Fibroblast of the conjunctiva (primary cell): ENCODE data around the gene FRMD4A.

Source experiments
- DNase-seq: peaks from one replicate; pipeline ENCODE4 v3.0.0-alpha.2; 2010; ENCODE audit warnings: low read depth

Gene FRMD4A

GRCh38 chr10:14016011-14016536 lies 314.6 kb downstream of the FRMD4A start:
- DNase-seq: no peak

- DNase-seq: no peak
Measured at GRCh38 chr10:14014423-14014822, 316.3 kb downstream of the FRMD4A start.

DNA sequence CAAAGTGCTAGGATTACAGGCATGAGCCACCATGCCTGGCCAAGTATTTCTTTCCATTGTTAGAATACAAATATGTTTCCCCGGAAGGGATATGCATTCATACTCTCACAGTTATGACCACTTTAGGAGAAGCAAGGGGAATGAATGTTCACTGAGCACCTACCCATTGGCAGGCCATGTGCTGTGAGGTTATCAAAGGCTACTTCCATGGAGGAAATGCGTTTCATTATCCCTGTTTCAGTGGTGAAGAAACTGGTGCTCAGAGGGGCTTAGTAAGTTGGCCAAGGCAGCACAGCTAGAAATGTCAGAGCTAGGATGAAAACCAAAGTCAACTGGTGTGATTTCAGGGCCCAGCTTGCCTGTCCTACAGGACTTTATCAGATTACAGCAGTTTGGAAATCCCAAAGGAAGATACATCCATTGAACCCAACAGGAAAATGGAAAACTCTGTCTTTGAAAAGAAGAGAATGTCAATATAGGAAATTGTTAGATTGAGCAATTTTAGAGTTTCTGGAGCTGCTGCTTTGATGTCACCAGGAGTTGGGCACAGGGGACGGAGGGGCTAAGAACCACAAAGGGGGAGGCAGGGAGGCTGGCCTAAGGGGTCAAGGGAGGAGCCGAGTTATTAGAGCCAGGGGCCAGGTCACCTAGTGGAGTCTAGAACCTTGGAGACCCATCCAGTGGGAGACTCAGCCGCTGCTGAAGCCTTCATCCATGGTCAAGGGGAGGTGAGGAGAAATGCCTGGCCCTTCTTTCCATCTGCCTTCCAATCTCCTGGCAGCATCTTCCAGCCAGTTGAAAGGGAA lies 319.8 kb downstream of the FRMD4A start:
- DNase-seq: no peak

GRCh38 chr10:14010101-14010558 lies 320.6 kb downstream of the FRMD4A start:
- DNase-seq: peak; percentile 49

- DNase-seq: no peak
Measured at GRCh38 chr10:14009371-14010100, 321.2 kb downstream of the FRMD4A start.

DNA sequence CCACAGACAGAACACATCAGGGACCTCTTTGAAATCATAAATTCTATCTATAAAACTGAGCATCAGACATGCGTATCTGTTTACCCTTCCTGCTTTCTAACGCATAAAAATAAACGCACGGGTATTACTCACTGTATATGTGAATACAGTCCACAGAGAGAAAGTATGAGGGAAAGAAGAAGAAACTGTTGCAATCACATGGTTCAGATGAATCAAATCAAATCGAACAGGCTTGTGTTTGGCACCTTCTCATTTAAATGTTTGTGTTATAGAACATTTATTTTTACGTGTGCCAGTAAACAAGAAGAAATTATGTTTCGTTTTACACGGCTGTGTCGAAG lies 322.0 kb downstream of the FRMD4A start:
- no peak for DNase-seq

- DNase-seq: no peak
Measured at GRCh38 chr10:14004536-14004935, 326.2 kb downstream of the FRMD4A start.

GRCh38 chr10:14003517-14004184 lies 327.1 kb downstream of the FRMD4A start:
- no peak for DNase-seq

DNA sequence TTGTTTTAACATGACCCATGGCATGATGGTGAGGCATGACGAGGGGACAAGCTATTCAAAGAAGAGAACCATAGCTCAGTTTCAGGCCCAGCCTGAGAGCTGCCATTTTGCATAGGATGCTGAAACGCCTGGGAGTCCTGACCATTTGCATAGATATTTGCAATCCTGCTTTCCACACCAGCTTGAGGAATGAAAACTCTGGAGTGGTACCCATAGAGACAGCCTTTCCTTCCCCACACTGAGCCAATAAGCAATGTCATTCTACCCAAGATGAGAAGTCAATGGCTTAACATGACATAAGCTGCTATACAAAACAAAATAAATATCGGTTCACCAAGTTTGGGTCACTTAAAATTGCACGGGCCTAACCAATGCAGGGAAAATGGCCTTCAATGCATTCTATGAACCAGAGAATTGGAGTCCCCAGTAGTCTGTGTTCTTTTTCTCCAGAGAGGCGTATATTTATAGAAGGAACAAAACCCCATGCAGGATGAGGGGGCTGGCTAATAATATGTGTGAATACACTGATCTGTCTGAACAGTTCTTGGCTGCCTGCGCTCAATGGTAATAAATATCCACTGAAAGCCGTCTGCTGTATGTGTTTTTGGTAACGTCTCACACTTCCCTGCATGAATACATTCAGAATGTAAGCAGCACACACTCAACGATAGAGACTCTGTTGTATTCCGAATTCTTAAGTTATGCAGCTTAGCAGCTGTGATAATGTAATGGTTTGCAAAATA lies 329.3 kb downstream of the FRMD4A start:
- DNase-seq: no peak

GRCh38 chr10:13998163-13998835 lies 332.4 kb downstream of the FRMD4A start:
- no peak for DNase-seq

DNA sequence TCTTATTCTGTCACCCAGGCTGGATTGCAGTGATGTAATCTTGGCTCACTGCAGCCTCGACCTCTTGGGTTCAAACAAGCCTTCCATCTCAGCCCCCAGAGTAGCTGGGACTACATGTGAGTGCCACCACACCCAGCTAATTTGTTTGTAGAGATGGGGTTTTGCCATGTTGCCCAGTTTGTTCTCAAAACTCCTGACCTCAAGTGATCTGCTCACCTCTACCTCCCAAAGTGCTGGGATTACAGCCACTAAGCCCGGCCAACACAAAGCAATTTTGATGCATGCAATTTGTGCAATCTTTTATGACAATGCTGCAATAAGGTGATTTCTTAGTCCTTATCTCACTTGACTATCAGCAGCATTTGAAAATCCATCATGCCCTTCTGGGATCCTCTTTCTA lies 333.1 kb downstream of the FRMD4A start:
- DNase-seq: no peak

DNA sequence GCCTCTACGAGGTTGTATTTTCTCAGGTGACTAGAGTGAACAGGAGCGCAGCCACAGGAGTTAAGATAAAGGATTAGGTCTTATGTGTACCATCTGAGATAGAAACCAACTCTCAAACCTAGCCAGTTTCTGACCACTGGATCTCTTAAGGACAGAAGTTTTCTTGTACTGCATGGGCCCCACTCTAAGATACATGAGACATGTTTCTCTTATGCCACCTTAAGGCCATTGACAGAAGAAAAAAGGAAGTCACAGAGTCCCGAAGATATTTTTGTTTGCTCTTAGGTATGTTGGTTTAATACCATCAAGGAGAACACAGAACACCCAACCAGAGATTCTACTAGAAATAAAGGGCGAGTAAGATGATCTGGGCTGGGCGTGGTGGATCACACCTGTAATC lies 335.8 kb downstream of the FRMD4A start:
- no peak for DNase-seq

GRCh38 chr10:13993673-13994089 lies 337.0 kb downstream of the FRMD4A start:
- no peak for DNase-seq

DNA sequence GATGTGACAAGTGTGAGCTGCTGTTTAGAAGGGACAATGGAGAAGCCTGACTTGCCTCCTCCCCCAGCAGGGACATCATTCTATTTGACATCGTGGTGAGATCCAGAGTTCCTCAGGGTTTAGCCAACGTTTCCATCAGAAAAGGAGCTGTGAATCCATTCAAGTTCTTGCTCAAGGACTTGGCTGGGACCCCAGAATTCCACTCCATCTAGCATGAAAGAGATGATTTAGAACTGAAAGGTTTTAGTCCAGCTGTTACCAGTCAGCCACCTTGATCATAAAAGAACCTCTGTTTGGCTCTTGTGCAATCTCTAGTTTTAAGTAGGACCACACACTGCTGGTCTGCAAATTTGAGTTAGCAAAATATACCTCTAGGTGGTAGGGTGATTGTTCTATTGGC lies 337.6 kb downstream of the FRMD4A start:
- DNase-seq: no peak

DNA sequence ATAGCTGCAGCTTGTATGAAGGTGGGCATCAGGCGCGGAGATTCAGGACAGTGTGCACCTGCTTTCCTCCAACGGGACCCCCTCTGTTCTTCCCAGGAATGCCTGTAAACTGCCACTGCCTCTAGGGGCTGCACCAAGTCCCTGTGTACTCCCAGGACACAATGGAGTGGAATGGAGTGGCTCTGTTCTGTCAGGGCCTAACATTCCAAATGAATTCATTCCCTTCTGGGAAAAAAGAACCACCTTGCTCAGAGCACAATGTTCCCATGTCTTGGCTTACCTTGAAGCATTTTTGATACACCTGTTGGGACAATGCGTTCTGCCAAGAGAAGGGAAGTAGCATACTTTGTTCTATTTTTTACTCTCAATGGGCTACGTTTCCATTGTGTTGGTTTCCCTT lies 339.4 kb downstream of the FRMD4A start:
- DNase-seq: no peak

- DNase-seq: no peak
Measured at GRCh38 chr10:13990946-13991345, 339.8 kb downstream of the FRMD4A start.

DNA sequence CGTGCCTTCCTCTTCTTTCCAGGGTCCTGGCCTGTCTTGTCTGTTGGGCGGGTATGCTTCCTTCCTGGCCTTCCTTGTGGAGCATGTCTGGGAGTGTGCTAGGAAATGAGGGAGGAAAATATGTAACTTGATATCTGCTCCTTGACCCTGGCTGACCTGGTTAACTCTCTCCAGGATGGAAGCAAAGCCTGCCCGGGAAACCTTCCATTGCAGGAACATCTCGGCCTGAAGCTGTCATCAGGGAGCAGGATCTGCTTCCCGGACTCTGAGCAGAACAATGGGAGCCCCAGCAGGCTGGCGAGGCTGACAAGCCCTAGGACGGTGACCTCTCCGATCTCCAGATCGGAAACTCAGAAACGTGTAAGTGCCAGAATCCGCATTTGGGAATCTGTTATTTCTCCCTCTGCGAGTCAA lies 340.3 kb downstream of the FRMD4A start:
- DNase-seq: no peak

- no peak for DNase-seq
Measured at GRCh38 chr10:13989616-13990015, 341.1 kb downstream of the FRMD4A start.

GRCh38 chr10:13987446-13987845 lies 343.3 kb downstream of the FRMD4A start:
- DNase-seq: no peak

- no peak for DNase-seq
Measured at GRCh38 chr10:13984647-13985155, 346.0 kb downstream of the FRMD4A start.

DNA sequence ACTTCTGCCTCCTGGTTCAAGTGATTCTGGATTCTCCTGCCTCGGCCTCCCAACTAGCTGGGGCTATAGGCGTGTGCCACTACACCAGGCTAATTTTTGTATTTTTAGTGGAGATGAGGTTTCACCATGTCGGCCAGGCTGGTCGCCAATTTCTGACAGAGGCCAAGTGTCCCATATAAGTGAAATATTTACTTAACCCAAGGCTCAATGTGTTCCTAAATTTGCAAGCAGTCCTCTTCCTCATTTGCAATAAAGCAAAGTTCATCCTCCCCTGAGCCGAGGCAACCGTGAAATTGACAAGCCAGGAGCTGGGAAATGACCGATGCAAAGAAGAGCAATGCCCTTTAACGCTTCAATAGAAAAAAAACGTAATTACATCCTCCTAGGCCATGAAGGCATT lies 347.7 kb downstream of the FRMD4A start:
- DNase-seq: no peak
